ENCODE data around the gene PRR12.
A peak's percentile ranks its signal among the peaks of the same experiment; 100 is the strongest.

PRR12 gene

DNA sequence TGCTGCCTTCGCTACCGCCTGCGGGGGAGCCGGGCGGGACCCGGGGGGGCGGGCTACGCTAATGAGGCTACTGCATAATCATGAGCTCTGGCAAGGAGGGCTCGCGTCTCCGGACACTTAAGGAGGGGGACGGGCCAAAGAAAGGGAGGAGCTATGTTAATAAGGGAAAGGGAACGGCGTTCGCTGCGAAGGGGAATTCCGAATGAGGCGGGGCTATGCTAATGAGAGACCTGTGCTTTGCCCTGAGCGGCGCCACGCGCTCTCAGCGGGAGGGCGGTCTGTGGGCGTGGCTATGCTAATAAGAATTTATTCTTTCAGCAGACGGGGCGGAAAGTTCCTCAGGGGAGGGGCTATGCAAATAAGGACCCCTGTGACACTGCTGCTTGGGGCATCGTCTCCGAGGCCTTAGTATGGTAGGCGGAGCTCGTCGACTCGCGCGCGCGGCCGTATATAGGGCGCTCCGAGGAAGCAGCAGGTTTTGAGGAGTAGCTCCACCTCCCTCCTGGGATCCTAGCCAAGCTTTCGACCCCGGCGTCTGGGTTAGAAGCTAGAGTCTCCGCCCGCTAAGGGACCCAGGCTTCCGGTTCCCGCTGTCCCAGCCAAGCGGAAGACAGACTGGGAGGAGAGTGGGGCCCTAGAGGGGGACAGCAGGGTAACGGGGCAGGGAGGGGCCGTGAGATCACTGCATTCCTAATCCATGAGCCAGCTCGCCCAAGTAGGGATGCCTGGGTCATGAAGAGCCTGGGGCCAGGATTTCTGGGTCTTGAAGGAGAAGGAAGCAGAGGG, 49.3 kb downstream of the PRR12 start, which contains the start of gene RRAS (continued):
- TF ChIP-seq ZNF350 (tag by site-specific recombination; IDR thresholded peaks at IDR 0.05) (no peak), ZNF521 (tag by site-specific recombination; IDR thresholded peaks at IDR 0.05) (no peak), ZNF10 (tag by site-specific recombination; IDR thresholded peaks at IDR 0.05) (peak; percentile 49; the same call in 1 of the 2 replicates), ZNF391 (tag by site-specific recombination; IDR thresholded peaks at IDR 0.05; ENCODE audit: borderline replicate concordance, low read depth) (peak; percentile 73; the same call in 1 of the 2 replicates), ZNF501 (tag by site-specific recombination; IDR thresholded peaks at IDR 0.05) (peak; percentile 85), ZNF24 (tag by site-specific recombination; IDR thresholded peaks at IDR 0.05) (peak; percentile 93), ZNF843 (tag by site-specific recombination; IDR thresholded peaks at IDR 0.05) (peak; percentile 85), ZNF175 (tag by site-specific recombination; IDR thresholded peaks at IDR 0.05) (no peak), ZEB2 (tag by site-specific recombination; IDR thresholded peaks at IDR 0.05) (peak; percentile 99), ZNF302 (tag by site-specific recombination; IDR thresholded peaks at IDR 0.05; ENCODE audit: low read depth) (no peak), ZBTB48 (tag by site-specific recombination; IDR thresholded peaks at IDR 0.05) (peak; percentile 80), TRIM28 (IDR thresholded peaks at IDR 0.05; ENCODE audit: borderline replicate concordance, low read length) (no peak), ZFP69B (tag by site-specific recombination; IDR thresholded peaks at IDR 0.05) (peak; percentile 98), KLF9 (tag by site-specific recombination; IDR thresholded peaks at IDR 0.05; ENCODE audit: low read depth) (peak; percentile 58; the same call in 1 of the 2 replicates), ZNF2 (tag by site-specific recombination; IDR thresholded peaks at IDR 0.05) (0 out of 2 replicates have a peak, but pooled peaks have one; percentile 19), IKZF3 (tag by site-specific recombination; IDR thresholded peaks at IDR 0.05) (peak; percentile 99), ZNF335 (tag by site-specific recombination; conservative IDR thresholded peaks at IDR 0.05) (peak; percentile 82), ZNF248 (tag by site-specific recombination; IDR thresholded peaks at IDR 0.05) (no peak), ZNF23 (tag by site-specific recombination; IDR thresholded peaks at IDR 0.05; ENCODE audit: borderline replicate concordance) (no peak), ZNF548 (tag by site-specific recombination; IDR thresholded peaks at IDR 0.05) (no peak), BCL11B (tag by site-specific recombination; IDR thresholded peaks at IDR 0.05; ENCODE audit: low read depth) (peak; percentile 90), ZBTB20 (tag by site-specific recombination; IDR thresholded peaks at IDR 0.05) (peak; percentile 95), ZXDB (tag by site-specific recombination; IDR thresholded peaks at IDR 0.05) (peak; percentile 92)
- TF ChIP-seq, protein P1, sequence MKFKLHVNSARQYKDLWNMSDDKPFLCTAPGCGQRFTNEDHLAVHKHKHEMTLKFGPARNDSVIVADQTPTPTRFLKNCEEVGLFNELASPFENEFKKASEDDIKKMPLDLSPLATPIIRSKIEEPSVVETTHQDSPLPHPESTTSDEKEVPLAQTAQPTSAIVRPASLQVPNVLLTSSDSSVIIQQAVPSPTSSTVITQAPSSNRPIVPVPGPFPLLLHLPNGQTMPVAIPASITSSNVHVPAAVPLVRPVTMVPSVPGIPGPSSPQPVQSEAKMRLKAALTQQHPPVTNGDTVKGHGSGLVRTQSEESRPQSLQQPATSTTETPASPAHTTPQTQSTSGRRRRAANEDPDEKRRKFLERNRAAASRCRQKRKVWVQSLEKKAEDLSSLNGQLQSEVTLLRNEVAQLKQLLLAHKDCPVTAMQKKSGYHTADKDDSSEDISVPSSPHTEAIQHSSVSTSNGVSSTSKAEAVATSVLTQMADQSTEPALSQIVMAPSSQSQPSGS (tag by site-specific recombination; IDR thresholded peaks at IDR 0.05; ENCODE audit: low read depth): peak; percentile 87
- TF ChIP-seq, protein P2, sequence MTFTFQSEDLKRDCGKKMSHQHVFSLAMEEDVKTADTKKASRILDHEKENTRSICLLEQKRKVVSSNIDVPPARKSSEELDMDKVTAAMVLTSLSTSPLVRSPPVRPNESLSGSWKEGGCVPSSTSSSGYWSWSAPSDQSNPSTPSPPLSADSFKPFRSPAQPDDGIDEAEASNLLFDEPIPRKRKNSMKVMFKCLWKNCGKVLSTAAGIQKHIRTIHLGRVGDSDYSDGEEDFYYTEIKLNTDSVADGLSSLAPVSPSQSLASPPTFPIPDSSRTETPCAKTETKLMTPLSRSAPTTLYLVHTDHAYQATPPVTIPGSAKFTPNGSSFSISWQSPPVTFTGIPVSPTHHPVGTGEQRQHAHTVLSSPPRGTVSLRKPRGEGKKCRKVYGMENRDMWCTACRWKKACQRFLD (tag by site-specific recombination; IDR thresholded peaks at IDR 0.05): no peak
- TF ChIP-seq, protein P3, sequence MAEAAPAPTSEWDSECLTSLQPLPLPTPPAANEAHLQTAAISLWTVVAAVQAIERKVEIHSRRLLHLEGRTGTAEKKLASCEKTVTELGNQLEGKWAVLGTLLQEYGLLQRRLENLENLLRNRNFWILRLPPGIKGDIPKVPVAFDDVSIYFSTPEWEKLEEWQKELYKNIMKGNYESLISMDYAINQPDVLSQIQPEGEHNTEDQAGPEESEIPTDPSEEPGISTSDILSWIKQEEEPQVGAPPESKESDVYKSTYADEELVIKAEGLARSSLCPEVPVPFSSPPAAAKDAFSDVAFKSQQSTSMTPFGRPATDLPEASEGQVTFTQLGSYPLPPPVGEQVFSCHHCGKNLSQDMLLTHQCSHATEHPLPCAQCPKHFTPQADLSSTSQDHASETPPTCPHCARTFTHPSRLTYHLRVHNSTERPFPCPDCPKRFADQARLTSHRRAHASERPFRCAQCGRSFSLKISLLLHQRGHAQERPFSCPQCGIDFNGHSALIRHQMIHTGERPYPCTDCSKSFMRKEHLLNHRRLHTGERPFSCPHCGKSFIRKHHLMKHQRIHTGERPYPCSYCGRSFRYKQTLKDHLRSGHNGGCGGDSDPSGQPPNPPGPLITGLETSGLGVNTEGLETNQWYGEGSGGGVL (tag by site-specific recombination; IDR thresholded peaks at IDR 0.05): peak; percentile 94
- TF ChIP-seq, protein P4, sequence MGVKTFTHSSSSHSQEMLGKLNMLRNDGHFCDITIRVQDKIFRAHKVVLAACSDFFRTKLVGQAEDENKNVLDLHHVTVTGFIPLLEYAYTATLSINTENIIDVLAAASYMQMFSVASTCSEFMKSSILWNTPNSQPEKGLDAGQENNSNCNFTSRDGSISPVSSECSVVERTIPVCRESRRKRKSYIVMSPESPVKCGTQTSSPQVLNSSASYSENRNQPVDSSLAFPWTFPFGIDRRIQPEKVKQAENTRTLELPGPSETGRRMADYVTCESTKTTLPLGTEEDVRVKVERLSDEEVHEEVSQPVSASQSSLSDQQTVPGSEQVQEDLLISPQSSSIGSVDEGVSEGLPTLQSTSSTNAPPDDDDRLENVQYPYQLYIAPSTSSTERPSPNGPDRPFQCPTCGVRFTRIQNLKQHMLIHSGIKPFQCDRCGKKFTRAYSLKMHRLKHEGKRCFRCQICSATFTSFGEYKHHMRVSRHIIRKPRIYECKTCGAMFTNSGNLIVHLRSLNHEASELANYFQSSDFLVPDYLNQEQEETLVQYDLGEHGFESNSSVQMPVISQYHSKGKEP (tag by site-specific recombination; IDR thresholded peaks at IDR 0.05): peak; percentile 53
- TF ChIP-seq, protein P5, sequence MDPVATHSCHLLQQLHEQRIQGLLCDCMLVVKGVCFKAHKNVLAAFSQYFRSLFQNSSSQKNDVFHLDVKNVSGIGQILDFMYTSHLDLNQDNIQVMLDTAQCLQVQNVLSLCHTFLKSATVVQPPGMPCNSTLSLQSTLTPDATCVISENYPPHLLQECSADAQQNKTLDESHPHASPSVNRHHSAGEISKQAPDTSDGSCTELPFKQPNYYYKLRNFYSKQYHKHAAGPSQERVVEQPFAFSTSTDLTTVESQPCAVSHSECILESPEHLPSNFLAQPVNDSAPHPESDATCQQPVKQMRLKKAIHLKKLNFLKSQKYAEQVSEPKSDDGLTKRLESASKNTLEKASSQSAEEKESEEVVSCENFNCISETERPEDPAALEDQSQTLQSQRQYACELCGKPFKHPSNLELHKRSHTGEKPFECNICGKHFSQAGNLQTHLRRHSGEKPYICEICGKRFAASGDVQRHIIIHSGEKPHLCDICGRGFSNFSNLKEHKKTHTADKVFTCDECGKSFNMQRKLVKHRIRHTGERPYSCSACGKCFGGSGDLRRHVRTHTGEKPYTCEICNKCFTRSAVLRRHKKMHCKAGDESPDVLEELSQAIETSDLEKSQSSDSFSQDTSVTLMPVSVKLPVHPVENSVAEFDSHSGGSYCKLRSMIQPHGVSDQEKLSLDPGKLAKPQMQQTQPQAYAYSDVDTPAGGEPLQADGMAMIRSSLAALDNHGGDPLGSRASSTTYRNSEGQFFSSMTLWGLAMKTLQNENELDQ (tag by site-specific recombination; IDR thresholded peaks at IDR 0.05; ENCODE audit: low read depth): 0 out of 2 replicates have a peak, but pooled peaks have one; percentile 30

Measured in HEK293 (cell line).